ENCODE results near the gene FLVCR1. TPM values are rescaled to one million over a fixed set of nuclear protein-coding genes. Genes with fewer than 3 reads are reported as not detected.
A peak's percentile ranks its signal among the peaks of the same experiment; 100 is the strongest.
"Not testable (repeated sequence)": the region's sequence is repeated elsewhere in the genome, so short reads cannot be mapped to it uniquely, and the experiment has no call there.

The FLVCR1 gene
- total RNA-seq, 1 experiment from 2014 or later, result 28.0 TPM

DNA sequence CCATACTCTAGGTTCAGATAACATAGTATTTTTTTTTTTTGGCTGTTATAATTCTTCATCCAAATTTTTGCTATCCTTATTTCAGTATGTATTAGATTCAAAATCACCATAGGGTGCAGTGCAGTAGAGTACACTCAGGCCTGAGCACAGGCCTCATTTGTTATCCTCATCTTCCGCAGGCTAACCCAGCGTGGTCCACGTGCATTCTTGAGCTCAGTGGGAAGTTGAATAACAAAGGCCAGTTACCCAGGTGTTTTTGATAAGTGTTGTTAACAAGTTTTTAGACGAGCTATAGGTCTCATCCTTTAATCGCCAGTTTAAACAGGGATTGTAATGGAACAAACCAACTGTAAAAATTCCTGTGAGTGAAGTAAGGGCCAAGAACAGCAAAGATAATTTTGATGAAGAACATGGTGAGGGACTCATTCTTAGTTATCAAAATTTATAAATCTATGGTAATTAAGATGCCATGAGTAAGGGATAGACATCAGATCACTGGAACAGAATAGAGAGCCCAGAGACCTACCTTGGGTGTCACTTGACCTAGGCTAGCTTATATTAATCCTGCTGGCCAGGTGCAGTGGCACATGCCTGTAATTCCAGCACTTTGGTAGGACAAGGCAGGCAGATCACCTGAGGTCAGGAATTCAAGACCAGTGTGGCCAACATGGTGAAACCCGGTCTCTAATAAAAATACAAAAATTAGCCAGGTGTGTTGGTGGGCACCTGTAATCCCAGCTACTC lies 22.0 kb downstream of the FLVCR1 start:
- no peaks in the 10 kb centered on the region for H3K27me3 ChIP-seq
- H3K9me3 ChIP-seq (replicated peaks), result no peaks in the 10 kb centered on the region
- H3K4me1 ChIP-seq, result no peaks in the 10 kb centered on the region
- H3K27ac ChIP-seq, result no peak overlapping the region
- no peak overlapping the region for H3K4me3 ChIP-seq
- no peak for DNase-seq
- peaks cover 86% of the 10 kb centered on the region for H3K36me3 ChIP-seq

DNA sequence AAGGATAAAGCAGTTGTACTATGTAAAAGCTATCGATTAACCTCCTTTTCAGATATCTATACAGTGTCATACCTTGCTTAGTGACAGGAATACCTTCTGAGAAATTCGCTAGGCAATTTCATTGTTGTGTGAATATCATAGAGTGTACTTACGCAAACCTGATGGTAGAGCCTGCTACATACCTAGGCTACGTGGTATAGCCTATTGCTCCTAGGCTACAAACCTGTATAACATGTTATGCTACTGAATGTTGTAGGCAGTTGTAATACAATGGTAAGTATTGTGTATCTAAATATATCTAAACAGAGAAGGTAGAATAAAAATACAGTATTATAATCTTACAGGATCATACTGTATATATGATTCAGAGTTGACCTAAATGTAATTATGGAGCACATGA lies 26.5 kb downstream of the FLVCR1 start:
- Histone ChIP-seq H3K27me3 (no peaks in the 10 kb centered on the region), H3K36me3 (peaks cover 91% of the 10 kb centered on the region), H3K4me1 (no peaks in the 10 kb centered on the region), H3K27ac (no peak overlapping the region), H3K9me3 (replicated peaks) (no peaks in the 10 kb centered on the region), H3K4me3 (no peak overlapping the region)
- DNase-seq, result no peak

DNA sequence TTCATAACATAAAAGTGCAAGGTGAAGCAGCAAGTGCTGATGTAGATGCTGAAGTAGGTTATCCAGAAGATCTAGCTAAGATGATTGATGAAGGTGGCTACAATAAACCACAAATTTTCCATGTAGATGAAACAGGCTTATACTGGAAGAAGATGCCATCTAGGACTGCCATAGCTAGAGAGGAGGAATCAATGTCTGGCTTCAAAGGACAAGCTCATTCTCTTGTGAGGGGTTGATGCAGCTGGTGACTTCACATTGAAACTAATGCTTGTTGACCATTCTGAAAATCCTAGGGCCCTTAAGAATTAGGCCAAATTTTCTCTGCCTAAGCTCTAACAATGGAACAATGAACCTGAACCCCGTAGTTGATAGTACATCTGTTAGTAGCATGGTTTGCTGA lies 34.0 kb downstream of the FLVCR1 start:
- DNase-seq, result no peak
- H3K36me3 ChIP-seq, result peaks cover 89% of the 10 kb centered on the region

DNA sequence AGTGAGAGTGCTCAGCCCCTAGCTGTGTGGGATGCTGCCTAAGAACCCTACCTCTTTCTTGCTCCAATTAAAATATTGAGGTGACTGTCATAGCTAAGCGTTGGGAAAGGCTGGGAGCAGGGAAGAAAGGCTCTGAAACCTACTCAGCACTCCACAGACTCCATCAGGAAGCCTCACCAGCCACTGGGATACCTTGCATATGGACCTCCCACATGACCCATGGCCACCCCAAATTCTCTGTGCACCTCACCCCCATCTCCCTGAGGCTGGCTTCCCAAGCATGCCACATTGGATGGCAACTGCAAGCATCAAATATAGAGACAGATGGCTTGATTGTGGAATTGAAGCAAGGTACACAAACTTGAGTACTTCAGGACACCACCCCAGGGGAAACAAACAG lies 41.8 kb downstream of the FLVCR1 start:
- Histone ChIP-seq H3K4me1 (no peaks in the 10 kb centered on the region), H3K36me3 (peaks cover 49% of the 10 kb centered on the region), H3K27ac (no peak overlapping the region), H3K4me3 (no peak overlapping the region), H3K27me3 (no peaks in the 10 kb centered on the region), H3K9me3 (replicated peaks) (peaks cover 19% of the 10 kb centered on the region)
- no peak for DNase-seq

More for the DNA sequence above, 34.0 kb downstream of the FLVCR1 start:
- Histone ChIP-seq H3K4me3 (no peak overlapping the region), H3K4me1 (no peaks in the 10 kb centered on the region), H3K9me3 (replicated peaks) (no peaks in the 10 kb centered on the region; the same call in 1 of the 2 replicates), H3K27ac (no peak overlapping the region), H3K27me3 (no peaks in the 10 kb centered on the region)

DNA sequence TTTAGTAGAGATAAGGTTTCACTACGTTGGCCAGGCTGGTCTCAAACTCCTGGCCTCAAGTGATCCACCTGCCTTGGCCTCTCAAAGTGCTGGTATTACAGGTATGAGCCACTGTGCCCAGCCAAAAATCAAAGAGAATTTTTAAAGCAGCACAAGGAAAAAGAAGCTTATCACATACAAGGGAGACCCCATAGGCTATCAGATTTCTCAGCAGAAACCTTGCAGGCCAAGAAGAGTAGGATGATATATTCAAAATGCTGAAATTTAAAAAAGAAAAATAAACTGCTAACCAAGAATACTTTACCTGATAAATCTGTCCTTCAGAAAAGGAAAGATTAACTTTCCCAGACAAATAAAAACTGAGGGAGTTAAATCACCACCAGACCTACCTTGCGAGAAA lies 43.2 kb downstream of the FLVCR1 start:
- Histone ChIP-seq H3K9me3 (replicated peaks) (peaks cover 19% of the 10 kb centered on the region), H3K27ac (no peak overlapping the region), H3K4me1 (peaks cover under 1% of the 10 kb centered on the region; the same call in 1 of the 2 replicates), H3K27me3 (no peaks in the 10 kb centered on the region), H3K36me3 (peaks cover 34% of the 10 kb centered on the region), H3K4me3 (no peak overlapping the region)
- no peak for DNase-seq

DNA sequence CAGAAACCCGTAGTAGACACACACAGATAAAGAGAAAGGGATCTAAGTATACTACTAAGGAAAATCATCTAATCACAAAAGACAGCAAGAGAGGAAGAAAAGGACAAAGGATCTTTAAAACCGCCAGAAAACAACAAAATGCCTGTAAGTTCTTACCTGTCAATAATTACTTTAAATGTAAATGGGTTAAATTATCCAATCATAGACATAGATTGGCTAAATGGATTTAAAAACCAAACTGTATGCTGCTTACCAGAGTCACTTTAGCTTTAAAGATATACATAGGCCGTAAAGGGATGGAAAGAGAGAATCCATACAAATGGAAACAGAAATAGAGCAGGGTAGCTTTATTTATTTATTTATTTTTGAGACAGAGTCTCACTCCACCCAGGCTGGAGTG lies 44.0 kb downstream of the FLVCR1 start:
- no peaks in the 10 kb centered on the region for H3K27me3 ChIP-seq
- DNase-seq, result no peak
- H3K4me3 ChIP-seq, result no peak overlapping the region
- H3K4me1 ChIP-seq, result peaks cover 6% of the 10 kb centered on the region; the same call in 1 of the 2 replicates
- no peak overlapping the region for H3K27ac ChIP-seq
- peaks cover 31% of the 10 kb centered on the region for H3K36me3 ChIP-seq
- H3K9me3 ChIP-seq (replicated peaks), result peaks cover 19% of the 10 kb centered on the region

DNA sequence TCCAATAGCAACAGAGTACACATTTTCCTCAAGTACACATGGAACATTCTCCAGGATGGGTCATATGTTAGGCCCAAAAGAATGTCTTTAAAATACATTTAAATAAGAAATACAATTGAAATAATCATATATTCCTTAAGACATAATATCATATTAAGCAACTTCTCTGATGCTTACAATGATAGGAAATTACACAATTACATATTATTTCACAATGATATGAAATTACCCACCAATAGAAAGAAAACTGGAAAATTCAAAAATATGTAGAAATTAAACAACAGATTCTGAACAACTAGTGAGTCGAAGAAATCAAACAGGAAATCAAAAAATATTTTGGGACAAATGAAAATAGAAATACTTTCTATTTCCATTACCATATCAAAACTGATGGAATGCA lies 45.6 kb downstream of the FLVCR1 start:
- no peak overlapping the region for H3K4me3 ChIP-seq
- H3K27ac ChIP-seq, result no peak overlapping the region
- peaks cover 6% of the 10 kb centered on the region; the same call in 1 of the 2 replicates for H3K4me1 ChIP-seq
- H3K9me3 ChIP-seq (replicated peaks), result peaks cover 16% of the 10 kb centered on the region
- no peaks in the 10 kb centered on the region for H3K27me3 ChIP-seq
- peaks cover 15% of the 10 kb centered on the region for H3K36me3 ChIP-seq
- DNase-seq, result no peak

DNA sequence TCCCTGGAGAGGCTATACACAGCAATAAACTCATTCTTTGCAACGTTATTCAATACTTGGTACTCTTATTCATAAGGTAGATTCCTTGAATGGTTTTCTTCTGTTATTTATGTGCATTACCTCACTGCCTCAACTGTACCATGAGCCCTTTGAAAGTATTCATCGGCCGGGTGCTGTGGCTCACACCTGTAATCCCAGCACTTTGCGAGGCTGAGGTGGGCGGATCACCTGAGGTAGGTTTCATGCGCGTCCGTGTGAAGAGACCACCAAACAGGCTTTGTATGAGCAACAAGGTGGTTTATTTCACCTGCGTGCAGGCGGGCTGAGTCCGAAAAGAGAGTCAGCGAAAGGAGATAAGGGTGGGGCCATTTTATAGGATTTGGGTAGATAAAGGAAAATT lies 50.0 kb downstream of the FLVCR1 start:
- H3K27me3 ChIP-seq; H3K4me3 ChIP-seq; H3K9me3 ChIP-seq (replicated peaks); H3K36me3 ChIP-seq; DNase-seq; H3K4me1 ChIP-seq; H3K27ac ChIP-seq: not testable (repeated sequence)

DNA sequence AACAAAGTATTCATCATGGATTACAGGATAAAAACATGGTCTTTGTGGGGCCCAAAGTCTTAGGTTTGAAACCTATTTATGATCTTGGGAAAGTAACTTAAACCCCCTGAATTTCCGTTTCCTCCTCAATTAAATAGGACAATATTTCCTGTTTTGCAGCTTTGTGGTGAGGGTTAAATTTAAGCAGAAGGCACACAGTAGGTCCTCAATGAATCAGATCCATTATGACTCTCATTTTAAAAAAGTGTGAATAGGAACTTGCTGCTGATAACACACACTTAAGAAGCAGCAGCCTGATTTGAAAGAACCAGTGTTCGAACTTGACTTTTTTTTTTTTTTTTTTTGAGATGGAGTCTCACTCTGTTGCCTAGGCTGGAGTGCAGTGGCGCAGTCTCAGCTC lies 50.9 kb downstream of the FLVCR1 start:
- Histone ChIP-seq H3K4me3 (no peak overlapping the region), H3K27me3 (no peaks in the 10 kb centered on the region), H3K4me1 (peaks cover 6% of the 10 kb centered on the region; the same call in 1 of the 2 replicates), H3K9me3 (replicated peaks) (peaks cover 3% of the 10 kb centered on the region; the same call in 1 of the 2 replicates), H3K27ac (no peak overlapping the region), H3K36me3 (no peaks in the 10 kb centered on the region)
- DNase-seq, result no peak

DNA sequence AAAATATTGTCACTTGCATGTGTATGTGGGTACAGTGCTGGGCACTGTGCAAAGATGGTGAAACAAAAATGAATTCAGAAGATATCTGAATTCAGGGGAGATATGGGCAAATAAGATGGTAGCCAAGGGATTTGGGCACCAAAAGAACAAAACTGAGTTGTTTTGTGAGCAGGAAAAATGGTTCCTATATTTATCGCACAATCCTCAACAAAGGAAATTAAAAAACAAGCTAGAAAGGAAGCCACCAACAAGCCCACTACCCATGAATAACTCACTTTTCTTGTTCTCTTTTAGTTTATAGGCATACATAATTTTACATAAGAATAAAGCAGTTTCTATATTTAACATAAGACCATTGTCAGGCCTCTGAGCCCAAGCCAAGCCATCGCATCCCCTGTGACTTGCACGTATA lies 51.6 kb downstream of the FLVCR1 start:
- Histone ChIP-seq H3K27me3 (no peaks in the 10 kb centered on the region), H3K36me3 (no peaks in the 10 kb centered on the region), H3K9me3 (replicated peaks) (no peaks in the 10 kb centered on the region), H3K27ac (no peak overlapping the region), H3K4me3 (no peak overlapping the region), H3K4me1 (peaks cover 8% of the 10 kb centered on the region; the same call in 1 of the 2 replicates)
- DNase-seq, result no peak

DNA sequence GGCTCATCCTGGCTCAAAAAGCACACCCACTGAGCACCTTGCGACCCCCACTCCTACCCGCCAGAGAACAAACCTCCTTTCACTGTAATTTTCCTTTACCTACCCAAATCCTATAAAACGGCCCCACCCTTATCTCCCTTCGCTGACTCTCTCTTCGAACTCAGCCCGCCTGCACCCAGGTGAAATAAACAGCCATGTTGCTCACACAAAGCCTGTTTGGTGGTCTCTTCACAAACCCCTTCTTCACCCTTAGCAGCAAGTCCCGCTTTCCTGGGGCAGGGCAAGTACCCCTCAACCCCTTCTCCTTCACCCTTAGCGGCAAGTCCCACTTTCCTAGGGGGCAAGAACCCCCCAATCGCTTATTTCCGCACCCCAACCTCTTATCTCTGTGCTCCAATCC lies 52.1 kb downstream of the FLVCR1 start:
- DNase-seq; H3K4me3 ChIP-seq; H3K9me3 ChIP-seq (replicated peaks); H3K36me3 ChIP-seq; H3K27me3 ChIP-seq; H3K27ac ChIP-seq: not testable (repeated sequence)
- H3K4me1 ChIP-seq, result peaks cover 14% of the 10 kb centered on the region

DNA sequence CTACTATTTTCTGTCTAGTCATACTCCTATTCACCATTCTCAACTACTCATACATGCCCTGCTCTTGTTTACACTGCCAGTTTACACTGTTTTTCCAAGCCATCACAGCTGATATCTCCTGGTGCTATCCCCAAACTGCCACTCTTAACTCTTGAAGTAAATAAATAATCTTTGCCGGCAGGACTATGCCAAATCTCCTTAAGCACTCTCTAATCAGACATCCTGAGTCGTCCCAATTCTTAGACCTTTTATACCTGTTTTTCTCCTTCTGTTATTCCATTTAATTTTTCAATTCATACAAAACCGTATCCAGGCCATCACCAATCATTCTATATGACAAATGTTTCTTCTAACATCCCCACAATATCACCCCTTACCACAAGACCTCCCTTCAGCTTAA lies 55.6 kb downstream of the FLVCR1 start:
- H3K4me3 ChIP-seq; DNase-seq; H3K9me3 ChIP-seq (replicated peaks); H3K27me3 ChIP-seq; H3K36me3 ChIP-seq; H3K27ac ChIP-seq: not testable (repeated sequence)
- peaks cover 16% of the 10 kb centered on the region for H3K4me1 ChIP-seq

DNA sequence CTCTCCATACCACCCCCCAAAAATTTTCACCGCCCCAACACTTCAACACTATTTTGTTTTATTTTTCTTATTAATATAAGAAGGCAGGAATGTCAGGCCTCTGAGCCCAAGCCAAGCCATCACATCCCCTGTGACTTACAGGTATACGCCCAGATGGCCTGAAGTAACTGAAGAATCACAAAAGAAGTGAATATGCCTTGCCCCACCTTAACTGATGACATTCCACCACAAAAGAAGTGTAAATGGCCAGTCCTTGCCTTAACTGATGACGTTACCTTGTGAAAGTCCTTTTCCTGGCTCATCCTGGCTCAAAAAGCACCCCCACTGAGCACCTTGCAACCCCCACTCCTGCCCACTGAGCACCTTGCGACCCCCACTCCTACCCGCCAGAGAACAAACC lies 56.0 kb downstream of the FLVCR1 start:
- not testable (repeated sequence) for H3K36me3 ChIP-seq; DNase-seq; H3K27me3 ChIP-seq; H3K4me3 ChIP-seq; H3K9me3 ChIP-seq (replicated peaks); H3K27ac ChIP-seq
- H3K4me1 ChIP-seq, result peaks cover 16% of the 10 kb centered on the region

DNA sequence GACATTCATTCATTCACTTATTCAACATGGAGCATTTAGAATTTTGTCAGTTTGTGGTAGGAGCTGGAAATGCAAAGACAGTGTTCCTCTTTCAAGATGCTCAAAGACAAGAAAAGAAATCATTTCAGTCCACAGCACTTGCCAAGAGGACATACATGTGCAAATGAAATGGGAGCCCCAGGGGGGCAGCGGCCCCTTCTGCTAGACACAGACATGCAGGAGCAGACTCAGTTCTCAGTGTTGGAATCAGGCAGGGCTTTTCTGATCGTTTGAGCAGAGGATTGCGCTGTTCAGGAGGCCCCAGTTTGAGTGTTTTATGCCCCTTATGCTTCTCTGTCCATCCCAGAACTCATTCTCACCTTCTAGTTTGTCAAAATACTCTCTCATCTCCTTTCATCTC lies 56.7 kb downstream of the FLVCR1 start:
- H3K4me3 ChIP-seq, result no peak overlapping the region
- H3K9me3 ChIP-seq (replicated peaks), result no peaks in the 10 kb centered on the region
- peaks cover 16% of the 10 kb centered on the region for H3K4me1 ChIP-seq
- no peaks in the 10 kb centered on the region for H3K36me3 ChIP-seq
- H3K27ac ChIP-seq, result peak overlapping the region; percentile 86
- DNase-seq, result peak in 1 of 2 experiments; percentile 29
- H3K27me3 ChIP-seq, result no peaks in the 10 kb centered on the region

DNA sequence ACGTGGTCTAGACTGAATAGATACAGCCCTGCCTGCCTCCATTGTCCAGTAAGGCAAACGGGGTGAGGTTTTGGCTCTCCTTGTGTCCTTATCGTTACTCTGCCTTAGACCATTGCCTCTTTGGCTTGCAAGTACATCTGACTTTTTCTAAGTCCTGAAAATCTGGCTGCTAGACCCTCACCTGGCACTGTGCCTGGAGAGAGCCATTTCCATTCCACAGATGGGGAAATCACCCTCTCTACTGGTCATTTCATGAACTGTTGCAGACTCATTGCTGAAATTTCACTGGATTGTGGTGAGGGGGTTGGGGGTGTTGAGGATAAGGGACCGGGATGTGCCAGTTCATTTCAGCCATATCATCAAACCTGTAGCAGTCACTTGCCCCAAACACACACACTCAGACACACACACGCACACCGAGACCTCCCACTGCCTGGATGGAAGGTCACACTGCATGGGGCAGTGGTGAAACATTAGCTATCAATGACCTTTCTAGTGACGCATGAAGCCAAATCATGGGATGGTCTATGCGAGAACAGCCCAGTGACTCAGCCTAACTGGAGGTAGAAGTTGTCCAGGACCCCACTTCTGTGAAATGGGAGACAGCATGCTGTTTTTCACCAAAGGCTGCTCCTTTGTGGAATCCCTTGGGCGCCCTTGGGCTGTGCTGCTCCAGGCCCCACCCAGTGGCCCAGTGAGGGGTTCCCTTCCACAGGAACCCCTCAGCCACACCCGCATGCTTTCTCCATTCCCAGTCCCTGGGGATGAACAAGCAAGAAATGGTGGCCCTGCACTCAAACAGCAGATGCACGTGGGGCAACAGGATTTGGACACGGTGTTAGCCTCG lies 57.4 kb downstream of the FLVCR1 start:
- Histone ChIP-seq H3K27me3 (no peaks in the 10 kb centered on the region), H3K4me3 (peak overlapping the region; percentile 52), H3K27ac (peak overlapping the region; percentile 86), H3K4me1 (peaks cover 16% of the 10 kb centered on the region), H3K36me3 (no peaks in the 10 kb centered on the region), H3K9me3 (replicated peaks) (no peaks in the 10 kb centered on the region)
- peak; percentile 88 to 95 for DNase-seq

Measured in SJCRH30 (cell line).